Measurements from ENCODE around the gene SPRR3.

GRCh38 chr1:152954436-152954835 is 47.1 kb upstream of the SPRR3 start:
- TF ChIP-seq CTCF (IDR thresholded peaks at IDR 0.05) (no peak), EP300 (IDR thresholded peaks at IDR 0.05) (no peak), POLR2A (IDR thresholded peaks at IDR 0.05) (no peak)

All from tibial nerve (tissue), 4 donors.